ENCODE measurements around the gene CCDC154.

CCDC154 gene

GRCh38 chr16:1403036-1403435 lies 41.3 kb downstream of the CCDC154 start:
- H3K9me2 ChIP-seq (replicated peaks; ENCODE audit: low read depth, low read length): no peaks in the 10 kb centered on the region
- H3F3A ChIP-seq (ENCODE audit: low read depth): no peaks in the 10 kb centered on the region
- H3K9ac ChIP-seq (ENCODE audit: low read depth, low read length, poor library complexity, severe bottlenecking): no peak overlapping the region
- no peak overlapping the region for H3K4me2 ChIP-seq (ENCODE audit: low read depth, low read length, poor library complexity, severe bottlenecking)
- TF ChIP-seq EZH2phosphoT487 (IDR thresholded peaks at IDR 0.05; ENCODE audit: borderline replicate concordance) (no peak), CTCF (conservative IDR thresholded peaks at IDR 0.05; ENCODE audit: low read length) (no peak)
- H3K27me3 ChIP-seq (ENCODE audit: insufficient read depth, low read length, poor library complexity, severe bottlenecking): no peaks in the 10 kb centered on the region
- no peak overlapping the region for H3K4me3 ChIP-seq (ENCODE audit: low read length, poor library complexity, severe bottlenecking)
- no peaks in the 10 kb centered on the region; the same call in 1 of the 2 replicates for H3K36me3 ChIP-seq (ENCODE audit: insufficient read depth, low read length)
- no peaks in the 10 kb centered on the region; the same call in 1 of the 2 replicates for H3K79me2 ChIP-seq (ENCODE audit: insufficient read depth, low read length)
- no peaks in the 10 kb centered on the region for H3K4me1 ChIP-seq (ENCODE audit: insufficient read depth, low read length, poor library complexity, severe bottlenecking)
- no peak overlapping the region for H2AFZ ChIP-seq (ENCODE audit: low read length)
- H3K9me3 ChIP-seq (ENCODE audit: insufficient read depth, low read depth, low read length): no peaks in the 10 kb centered on the region
- peaks cover 3% of the 10 kb centered on the region for H4K20me1 ChIP-seq (ENCODE audit: insufficient read depth, low read length, poor library complexity, severe bottlenecking)

GRCh38 chr16:1401758-1402154 lies 42.6 kb downstream of the CCDC154 start:
- Histone ChIP-seq H4K20me1 (ENCODE audit: insufficient read depth, low read length, poor library complexity, severe bottlenecking) (no peaks in the 10 kb centered on the region), H3K36me3 (ENCODE audit: insufficient read depth, low read length) (no peaks in the 10 kb centered on the region; the same call in 1 of the 2 replicates), H3F3A (ENCODE audit: low read depth) (no peaks in the 10 kb centered on the region), H3K9me3 (ENCODE audit: insufficient read depth, low read depth, low read length) (no peaks in the 10 kb centered on the region), H3K9me2 (replicated peaks; ENCODE audit: low read depth, low read length) (no peaks in the 10 kb centered on the region), H3K4me1 (ENCODE audit: insufficient read depth, low read length, poor library complexity, severe bottlenecking) (no peaks in the 10 kb centered on the region), H3K4me2 (ENCODE audit: low read depth, low read length, poor library complexity, severe bottlenecking) (no peak overlapping the region), H3K9ac (ENCODE audit: low read depth, low read length, poor library complexity, severe bottlenecking) (no peak overlapping the region), H2AFZ (ENCODE audit: low read length) (no peak overlapping the region), H3K27me3 (ENCODE audit: insufficient read depth, low read length, poor library complexity, severe bottlenecking) (no peaks in the 10 kb centered on the region), H3K79me2 (ENCODE audit: insufficient read depth, low read length) (no peaks in the 10 kb centered on the region), H3K4me3 (ENCODE audit: low read length, poor library complexity, severe bottlenecking) (no peak overlapping the region)
- TF ChIP-seq CTCF (conservative IDR thresholded peaks at IDR 0.05; ENCODE audit: low read length) (no peak), EZH2phosphoT487 (IDR thresholded peaks at IDR 0.05; ENCODE audit: borderline replicate concordance) (no peak)

DNA sequence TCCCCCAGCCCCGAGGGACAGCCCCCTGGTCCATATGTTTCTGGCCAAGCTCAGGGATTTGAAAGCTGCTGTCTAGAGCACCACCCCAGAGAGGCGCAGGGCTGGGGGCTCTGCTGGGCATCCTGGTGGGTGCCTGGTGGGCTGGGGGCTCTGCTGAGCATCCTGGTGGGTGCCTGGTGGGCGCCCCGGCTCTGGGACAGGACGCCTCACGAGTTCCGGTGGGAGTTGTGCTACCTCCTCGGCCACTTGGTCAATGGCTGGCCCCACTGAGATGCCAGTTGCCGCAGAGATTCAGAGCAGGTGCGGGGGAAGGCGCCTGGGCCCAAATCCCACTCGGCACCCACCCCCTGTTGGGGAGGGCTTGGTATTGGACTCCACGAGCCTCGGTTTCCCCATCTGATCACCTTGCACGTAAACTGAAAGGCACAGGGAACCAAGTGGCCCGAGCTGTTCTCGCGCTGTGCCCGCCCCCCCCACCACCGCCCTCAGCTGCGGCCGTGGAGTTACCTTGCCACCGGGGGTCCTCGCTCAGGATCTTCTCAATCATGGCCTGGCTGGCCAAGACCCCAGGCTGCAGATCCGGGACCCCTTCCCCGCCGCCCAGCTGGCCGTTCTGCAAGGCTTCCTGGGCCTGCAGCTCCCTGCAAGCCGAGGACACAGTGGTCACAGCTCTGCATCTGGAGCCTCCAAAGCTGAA lies 43.1 kb downstream of the CCDC154 start:
- Histone ChIP-seq H3K27me3 (ENCODE audit: insufficient read depth, low read length, poor library complexity, severe bottlenecking) (no peaks in the 10 kb centered on the region), H3K4me1 (ENCODE audit: insufficient read depth, low read length, poor library complexity, severe bottlenecking) (no peaks in the 10 kb centered on the region), H3K4me2 (ENCODE audit: low read depth, low read length, poor library complexity, severe bottlenecking) (no peak overlapping the region), H4K20me1 (ENCODE audit: insufficient read depth, low read length, poor library complexity, severe bottlenecking) (no peaks in the 10 kb centered on the region), H3F3A (ENCODE audit: low read depth) (no peaks in the 10 kb centered on the region), H3K9ac (ENCODE audit: low read depth, low read length, poor library complexity, severe bottlenecking) (no peak overlapping the region), H3K36me3 (ENCODE audit: insufficient read depth, low read length) (no peaks in the 10 kb centered on the region; the same call in 1 of the 2 replicates), H3K79me2 (ENCODE audit: insufficient read depth, low read length) (no peaks in the 10 kb centered on the region), H3K9me3 (ENCODE audit: insufficient read depth, low read depth, low read length) (no peaks in the 10 kb centered on the region), H3K4me3 (ENCODE audit: low read length, poor library complexity, severe bottlenecking) (no peak overlapping the region), H3K9me2 (replicated peaks; ENCODE audit: low read depth, low read length) (no peaks in the 10 kb centered on the region), H2AFZ (ENCODE audit: low read length) (no peak overlapping the region)
- no peak for TF ChIP-seq CTCF (conservative IDR thresholded peaks at IDR 0.05; ENCODE audit: low read length)
- no peak for TF ChIP-seq EZH2phosphoT487 (IDR thresholded peaks at IDR 0.05; ENCODE audit: borderline replicate concordance)

All from Loucy (cell line).